Calu3 (cell line): Measurements from ENCODE around the gene COL4A2. TPM values are rescaled to one million over a fixed set of nuclear protein-coding genes. Genes with fewer than 3 reads are reported as not detected.

Experiments
- BruUV-seq: library from RNA; stranded (reverse); fragments of 400-500 nt; replicated peaks from 2 replicates; lab custom pipeline; 2021; lab: Mats Ljungman, UMichigan
- CTCF ChIA-PET: fragments of 300-600 bp; sonication (Branson Sonifier 250); formaldehyde crosslinking; loops from one replicate; lab custom pipeline; 2022; ENCODE audit warnings: antibody characterized with exemption; lab: Charles Lee
- DNase-seq: peaks from one replicate; pipeline ENCODE4 v3.0.0; 2022
- H3K27ac Mint-ChIP-seq: one replicate; pipeline ENCODE4 v1.8.0; 2022; ENCODE audit warnings: mixed read lengths; ENCODE audit not compliant: unreplicated experiment
- H3K27me3 Mint-ChIP-seq: one replicate; pipeline ENCODE4 v1.8.0; 2022; ENCODE audit warnings: mixed read lengths; ENCODE audit not compliant: unreplicated experiment
- H3K36me3 Mint-ChIP-seq: one replicate; pipeline ENCODE4 v1.8.0; 2022; ENCODE audit warnings: mild to moderate bottlenecking, moderate library complexity, mixed read lengths; ENCODE audit not compliant: insufficient read depth, unreplicated experiment
- H3K4me1 Mint-ChIP-seq: one replicate; pipeline ENCODE4 v1.8.0; 2022; ENCODE audit warnings: mild to moderate bottlenecking, low read depth, mixed read lengths; ENCODE audit not compliant: unreplicated experiment
- H3K4me3 Mint-ChIP-seq: one replicate; pipeline ENCODE4 v1.8.0; 2022; ENCODE audit warnings: mild to moderate bottlenecking, low read depth, moderate library complexity, mixed read lengths; ENCODE audit not compliant: unreplicated experiment
- H3K9me3 Mint-ChIP-seq: one replicate; pipeline ENCODE4 v1.8.0; 2022; ENCODE audit warnings: low read depth, mixed read lengths; ENCODE audit not compliant: unreplicated experiment
- intact Hi-C: fragments of 100-400 bp; cut with micrococcal nuclease; formaldehyde crosslinking; loops from one replicate; pipeline ENCODE4 v1.10.0; 2022; ENCODE audit not compliant: unreplicated experiment
- microRNA-seq: library from miRNA; unstranded; fragments of <30 nt; microRNA quantifications from one replicate; pipeline ENCODE4 v1.2.0, GENCODE V29; 2022
- total RNA-seq: library from RNA; stranded (reverse); gene quantifications from 2 replicates; pipeline ENCODE4 v1.2.3, GENCODE V29; 2022
- TF ChIP-seq, protein P1 (sequence below): fragments of 200-600 bp; IDR thresholded peaks from one replicate; pipeline ENCODE4 v1.8.0; 2022; ENCODE audit warnings: antibody characterized with exemption; ENCODE audit not compliant: unreplicated experiment

COL4A2 gene
- total RNA-seq, 1 experiment from 2014 or later, result 0.42 TPM

- peak within 1 kb of the TSS; percentile 73 for H3K4me3 Mint-ChIP-seq
- CTCF ChIA-PET, result interaction anchor here (0.9 to 1.5 kb wide), 2 partner anchors 54 to 106 kb away, joined by 3 to 4 read pairs; no protein-coding TSS in a partner anchor
- peaks cover 20% of the 10 kb centered on the region for H3K4me1 Mint-ChIP-seq
- peaks cover 53% of the 10 kb centered on the region for H3K36me3 Mint-ChIP-seq
- peak within 1 kb of the TSS; percentile 47 for H3K27ac Mint-ChIP-seq
- H3K9me3 Mint-ChIP-seq, result no peaks in the 10 kb centered on the region
- intact Hi-C loops, result no loop called here
- no TSS peak for BruUV-seq
- H3K27me3 Mint-ChIP-seq, result no peaks in the 10 kb centered on the region
- peak; percentile 62 for DNase-seq
- TF ChIP-seq, protein P1, sequence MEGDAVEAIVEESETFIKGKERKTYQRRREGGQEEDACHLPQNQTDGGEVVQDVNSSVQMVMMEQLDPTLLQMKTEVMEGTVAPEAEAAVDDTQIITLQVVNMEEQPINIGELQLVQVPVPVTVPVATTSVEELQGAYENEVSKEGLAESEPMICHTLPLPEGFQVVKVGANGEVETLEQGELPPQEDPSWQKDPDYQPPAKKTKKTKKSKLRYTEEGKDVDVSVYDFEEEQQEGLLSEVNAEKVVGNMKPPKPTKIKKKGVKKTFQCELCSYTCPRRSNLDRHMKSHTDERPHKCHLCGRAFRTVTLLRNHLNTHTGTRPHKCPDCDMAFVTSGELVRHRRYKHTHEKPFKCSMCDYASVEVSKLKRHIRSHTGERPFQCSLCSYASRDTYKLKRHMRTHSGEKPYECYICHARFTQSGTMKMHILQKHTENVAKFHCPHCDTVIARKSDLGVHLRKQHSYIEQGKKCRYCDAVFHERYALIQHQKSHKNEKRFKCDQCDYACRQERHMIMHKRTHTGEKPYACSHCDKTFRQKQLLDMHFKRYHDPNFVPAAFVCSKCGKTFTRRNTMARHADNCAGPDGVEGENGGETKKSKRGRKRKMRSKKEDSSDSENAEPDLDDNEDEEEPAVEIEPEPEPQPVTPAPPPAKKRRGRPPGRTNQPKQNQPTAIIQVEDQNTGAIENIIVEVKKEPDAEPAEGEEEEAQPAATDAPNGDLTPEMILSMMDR, result no peak
Observed at GRCh38 chr13:110561344-110562035, 254.4 kb downstream of the COL4A2 start, which contains the start of gene RAB20. TSS of gene RAB20 (minus strand) at chr13:110561722. CDS start at chr13:110561519, 203 bp downstream.

- no peak overlapping the region for H3K27ac Mint-ChIP-seq
- DNase-seq, result no peak
- H3K4me1 Mint-ChIP-seq, result peaks cover 14% of the 10 kb centered on the region
- H3K9me3 Mint-ChIP-seq, result no peaks in the 10 kb centered on the region
- H3K4me3 Mint-ChIP-seq, result peak overlapping the region; percentile 73
- TSS peak; percentile 47 for BruUV-seq
- CTCF ChIA-PET, result interaction anchor here (0.9 to 1.5 kb wide), 2 partner anchors 55 to 106 kb away, joined by 3 to 4 read pairs; no protein-coding TSS in a partner anchor
- peaks cover 53% of the 10 kb centered on the region for H3K36me3 Mint-ChIP-seq
- no peaks in the 10 kb centered on the region for H3K27me3 Mint-ChIP-seq
- TF ChIP-seq, protein P1, result no peak
- intact Hi-C loops, result no loop called here
Observed at GRCh38 chr13:110562036-110562597, 255.0 kb downstream of the COL4A2 start.

Small RNA genes within 50 kb of the gene (microRNA-seq; reads per million reads assigned to microRNA genes)
- gene MIR8073, result not detected

Other genes with a start within 250 kb of the COL4A2 start
- 0.12 TPM in 1 of 2 replicates, not detected in the other for gene COL4A1, start 127 bp upstream of the COL4A2 start, total RNA-seq